Gastroesophageal sphincter (tissue), 3 donors: ENCODE measurements around the gene LMNTD1.

ENCODE experiments used
- CTCF ChIP-seq, 4 experiments: fragments of 200-600 bp in 2 of 4; fragments of 450-650 bp in 2 of 4; sonication (generic) in 1 of 4; IDR thresholded peaks; one replicate each; pipeline ENCODE4 v1.5.1; 2017 to 2019; ENCODE audit warnings: antibody characterized with exemption in 4 of 4, mild to moderate bottlenecking in 2 of 4, moderate library complexity in 2 of 4
- POLR2AphosphoS5 ChIP-seq: sonication (generic); formaldehyde crosslinking; IDR thresholded peaks from one replicate; pipeline ENCODE4 v1.6.1; 2017; ENCODE audit warnings: antibody characterized with exemption

- TF ChIP-seq CTCF (IDR thresholded peaks at IDR 0.05) (no peak), POLR2AphosphoS5 (no peak)
Observed at GRCh38 chr12:25556153-25556552, 3.1 kb upstream of the LMNTD1 start.
